NCI-H524 treated with DMSO at 0.1 percent for 48 hours (cell line): ENCODE results near the gene RHOA.

Experiments used
- DNase-seq: peaks from one replicate; lab custom pipeline; 2025; lab: John Stamatoyannopoulos, UW

Gene RHOA

DNA sequence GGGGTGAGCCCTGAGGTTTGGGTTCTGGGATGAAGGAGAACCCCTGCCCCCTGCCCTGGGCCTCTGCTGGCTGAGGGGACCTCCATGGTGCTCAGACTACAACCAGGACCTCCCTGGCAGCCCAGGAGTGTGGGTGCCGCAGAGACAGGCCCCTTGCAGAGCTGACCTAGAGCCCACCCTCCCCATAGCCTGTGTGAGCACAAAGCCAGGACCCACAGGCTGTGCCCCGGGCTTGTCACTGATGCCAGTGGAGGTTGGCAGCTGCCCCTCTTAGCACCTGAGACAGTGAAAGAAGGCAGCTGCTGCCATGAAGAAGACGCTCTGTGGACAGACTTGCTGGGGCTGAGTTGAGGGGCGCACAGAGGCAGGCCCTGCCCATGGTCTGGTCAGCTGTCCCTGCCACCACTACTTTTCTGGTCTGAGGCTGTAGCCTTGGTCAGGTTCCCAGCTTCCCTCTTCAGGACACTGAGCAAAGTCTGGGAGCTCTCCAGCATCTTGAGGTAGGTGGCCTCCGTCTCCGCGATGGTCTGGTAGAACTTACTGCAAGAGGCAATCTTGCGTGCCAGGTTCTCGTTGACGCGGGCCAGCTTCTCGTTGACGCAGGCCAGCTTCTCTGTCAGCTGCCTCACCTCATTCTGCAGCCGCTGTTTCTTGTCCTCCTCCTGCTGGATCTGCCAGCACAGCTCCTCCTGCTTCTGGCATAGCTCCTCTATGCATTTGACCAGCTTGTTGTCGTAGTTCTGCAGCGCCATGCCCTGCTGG, 94.9 kb downstream of the RHOA start:
- DNase-seq, result no peak

DNA sequence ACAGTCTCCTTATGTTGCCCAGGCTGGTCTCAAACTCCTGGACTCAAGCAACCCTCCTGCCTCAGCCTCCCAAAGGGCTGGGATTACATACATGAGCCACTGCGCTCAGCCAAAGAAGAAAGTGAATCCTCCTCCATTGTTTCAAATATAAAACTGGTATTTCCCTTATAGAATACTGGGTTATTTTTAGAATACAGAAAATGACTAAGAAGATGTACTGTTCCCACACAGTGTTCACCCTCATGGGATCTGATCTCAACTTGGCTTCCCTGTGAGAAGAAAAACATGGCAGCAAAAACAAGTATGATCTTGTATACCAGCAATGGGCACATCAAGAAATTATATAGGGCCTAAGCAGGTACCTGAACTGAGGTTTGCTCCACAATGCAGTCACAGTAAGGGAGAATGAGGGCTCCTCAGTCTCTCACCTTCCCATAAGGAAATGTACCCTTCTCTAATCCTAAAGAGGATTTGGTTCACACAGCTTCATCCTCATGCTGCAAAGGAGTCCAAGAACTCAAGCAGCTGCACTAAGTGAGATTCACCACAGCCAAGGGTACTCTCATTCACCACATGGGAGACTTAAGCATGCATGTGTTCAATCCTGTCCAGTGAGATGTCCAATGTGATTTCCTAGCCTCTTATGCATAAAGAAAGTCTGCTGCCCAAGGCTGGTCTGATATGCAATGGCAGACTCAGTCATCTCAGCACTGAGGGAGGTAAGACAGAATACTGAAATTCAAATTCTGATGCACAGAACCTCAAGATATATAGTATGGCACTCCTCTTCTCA, 97.7 kb downstream of the RHOA start:
- no peak for DNase-seq

DNA sequence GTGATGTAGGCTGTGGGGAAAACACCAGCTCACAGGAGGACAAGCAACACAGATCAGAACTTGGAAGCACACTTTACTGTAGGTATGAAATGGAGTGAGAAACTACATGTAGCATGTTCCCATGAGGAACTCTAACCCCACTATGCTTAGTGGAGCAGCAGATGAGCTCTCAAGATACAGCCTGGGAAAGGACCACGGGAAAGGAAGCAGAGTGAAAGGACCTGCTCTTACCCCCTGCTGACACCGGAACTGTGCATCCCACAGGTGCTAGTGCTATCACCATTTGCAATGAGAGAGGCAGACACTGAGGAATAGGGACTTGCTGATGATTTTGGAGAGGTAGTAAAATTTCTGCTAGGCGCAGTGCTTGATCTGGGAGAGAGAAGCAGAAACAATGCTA, 100.5 kb downstream of the RHOA start:
- DNase-seq, result no peak

DNA sequence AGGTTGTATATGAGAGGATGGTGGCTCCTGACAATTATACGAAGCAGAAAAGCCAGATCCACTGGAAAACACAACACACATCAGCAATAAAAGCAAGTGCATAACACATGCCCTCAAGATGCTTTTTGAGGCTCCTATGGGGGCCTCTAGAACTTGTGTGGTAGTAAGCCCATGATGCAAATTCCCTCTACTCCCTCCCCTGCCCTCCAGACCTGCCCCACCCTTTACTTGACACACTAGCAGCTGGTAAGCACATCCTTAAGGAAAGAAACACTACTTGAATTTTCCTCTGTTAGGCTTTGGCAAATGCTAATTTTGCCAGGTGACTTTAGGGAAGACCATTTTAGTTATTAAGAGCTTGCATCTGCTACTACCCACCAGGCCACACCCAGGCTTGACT, 101.1 kb downstream of the RHOA start:
- DNase-seq, result no peak
